Stimulated activated CD4-positive, alpha-beta T cell treated with anti-CD3 and anti-CD28 coated beads, Interleukin-2, amount 100 ng/mL, for 24 hours (primary cell): ENCODE results near the gene ADCY6.

Experiments used
- DNase-seq, 2 donors: peaks; one replicate each; pipeline ENCODE4 v3.0.0-alpha.2; 2020

The ADCY6 gene

GRCh38 chr12:48782457-48783395, 6.2 kb downstream of the ADCY6 start:
- no peak for DNase-seq

- DNase-seq = no peak
These were observed 7.0 kb downstream of the ADCY6 start for GRCh38 chr12:48781750-48782456.

- no peak for DNase-seq
These were observed 8.4 kb downstream of the ADCY6 start for GRCh38 chr12:48780381-48781025.

GRCh38 chr12:48779869-48780268, 9.0 kb downstream of the ADCY6 start:
- no peak for DNase-seq

GRCh38 chr12:48777501-48778400, 11.1 kb downstream of the ADCY6 start:
- no peak for DNase-seq

GRCh38 chr12:48776956-48777355, 11.9 kb downstream of the ADCY6 start:
- DNase-seq = no peak

GRCh38 chr12:48775991-48776649, 12.8 kb downstream of the ADCY6 start:
- no peak for DNase-seq

- DNase-seq = no peak
These were observed 13.6 kb downstream of the ADCY6 start for GRCh38 chr12:48775299-48775698.

GRCh38 chr12:48774516-48774915, 14.4 kb downstream of the ADCY6 start:
- DNase-seq = no peak

- no peak for DNase-seq
These were observed 15.2 kb downstream of the ADCY6 start for GRCh38 chr12:48773686-48774085.

GRCh38 chr12:48771588-48772112, 17.2 kb downstream of the ADCY6 start:
- DNase-seq = no peak

GRCh38 chr12:48770756-48771155, 18.1 kb downstream of the ADCY6 start:
- no peak for DNase-seq

- no peak for DNase-seq
These were observed 20.2 kb downstream of the ADCY6 start for GRCh38 chr12:48768736-48769135.

- no peak for DNase-seq
These were observed 20.7 kb downstream of the ADCY6 start for GRCh38 chr12:48768147-48768546.

GRCh38 chr12:48767521-48767920, 21.4 kb downstream of the ADCY6 start:
- DNase-seq = no peak

GRCh38 chr12:48767047-48767446, 21.8 kb downstream of the ADCY6 start:
- no peak for DNase-seq

GRCh38 chr12:48765753-48766162, 23.1 kb downstream of the ADCY6 start:
- DNase-seq = no peak

GRCh38 chr12:48764521-48764920, 24.4 kb downstream of the ADCY6 start:
- DNase-seq = no peak

GRCh38 chr12:48758737-48759136, 30.2 kb downstream of the ADCY6 start:
- DNase-seq = no peak

GRCh38 chr12:48758186-48758585, 30.7 kb downstream of the ADCY6 start:
- no peak for DNase-seq

- DNase-seq = no peak
These were observed 38.0 kb downstream of the ADCY6 start for GRCh38 chr12:48750769-48751356.
